Memory B cell (primary cell): ENCODE results near the gene DLGAP1.

Experiments
- ATAC-seq: fragments of 150-1000 bp; cut with Tn5 transposase; 2 replicates; pipeline ENCODE4 v1.10.0; 2021; ENCODE audit warnings: low read depth, mild to moderate bottlenecking, moderate library complexity
- DNase-seq, 2 donors: peaks; one replicate each; pipeline ENCODE4 v3.0.0; 2022; ENCODE audit warnings: low spot score in 2 of 2
- H3K27ac Mint-ChIP-seq: one replicate; pipeline ENCODE4 v1.8.0; 2022; ENCODE audit warnings: mild to moderate bottlenecking, moderate library complexity, mixed read lengths
- H3K27me3 Mint-ChIP-seq: one replicate; pipeline ENCODE4 v1.8.0; 2022; ENCODE audit warnings: mixed read lengths
- H3K36me3 Mint-ChIP-seq: one replicate; pipeline ENCODE4 v1.8.0; 2022; ENCODE audit warnings: mild to moderate bottlenecking, mixed read lengths
- H3K4me1 Mint-ChIP-seq: one replicate; pipeline ENCODE4 v1.8.0; 2022; ENCODE audit warnings: mixed read lengths
- H3K4me3 Mint-ChIP-seq: one replicate; pipeline ENCODE4 v1.8.0; 2022; ENCODE audit warnings: mild to moderate bottlenecking, moderate library complexity, mixed read lengths
- H3K9me3 Mint-ChIP-seq: one replicate; pipeline ENCODE4 v1.8.0; 2022; ENCODE audit warnings: mixed read lengths

DLGAP1 gene

DNA sequence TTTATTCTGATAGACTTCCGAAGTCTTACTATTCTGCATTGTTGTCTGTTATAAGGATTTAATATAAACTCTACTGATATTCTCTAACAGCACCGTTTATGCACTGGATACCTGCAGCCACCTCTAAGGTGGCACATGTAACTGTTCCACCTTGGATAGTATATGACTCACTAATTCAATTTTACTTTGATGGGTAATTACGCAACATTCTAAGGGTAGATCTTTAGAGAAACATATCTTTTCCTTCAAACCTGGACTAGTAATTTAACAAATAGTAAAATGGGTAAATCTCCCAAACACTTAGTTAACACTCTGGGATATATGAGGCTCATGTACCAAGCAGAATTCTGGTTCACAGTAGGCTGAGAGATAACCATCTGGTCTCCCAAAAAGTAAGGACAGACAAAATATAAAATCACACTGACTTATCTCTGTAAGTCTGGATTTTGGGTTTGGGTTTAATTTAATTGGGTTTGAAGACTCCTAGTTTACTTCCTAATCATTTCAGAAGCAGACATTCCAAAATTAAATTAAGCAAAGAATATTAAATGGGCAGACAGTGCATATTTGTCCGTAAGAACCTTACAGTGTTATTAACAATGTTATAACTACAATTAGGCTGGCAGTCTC, 590.3 kb downstream of the DLGAP1 start:
- Mint-ChIP-seq H3K4me3 (no peak overlapping the region), H3K4me1 (no peaks in the 10 kb centered on the region)
- DNase-seq = no peak

GRCh38 chr18:3863593-3863992, 591.5 kb downstream of the DLGAP1 start:
- H3K4me3 Mint-ChIP-seq = no peak overlapping the region
- peaks cover 6% of the 10 kb centered on the region for H3K27me3 Mint-ChIP-seq
- no peak for DNase-seq
- no peaks in the 10 kb centered on the region for H3K36me3 Mint-ChIP-seq
- H3K27ac Mint-ChIP-seq = no peak overlapping the region
- H3K4me1 Mint-ChIP-seq = no peaks in the 10 kb centered on the region
- H3K9me3 Mint-ChIP-seq = no peaks in the 10 kb centered on the region
- no peak for ATAC-seq

More for the DNA sequence above, 590.3 kb downstream of the DLGAP1 start:
- no peaks in the 10 kb centered on the region for H3K9me3 Mint-ChIP-seq
- H3K36me3 Mint-ChIP-seq = no peaks in the 10 kb centered on the region
- no peak overlapping the region for H3K27ac Mint-ChIP-seq
- ATAC-seq = no peak
- peaks cover 6% of the 10 kb centered on the region for H3K27me3 Mint-ChIP-seq

DNA sequence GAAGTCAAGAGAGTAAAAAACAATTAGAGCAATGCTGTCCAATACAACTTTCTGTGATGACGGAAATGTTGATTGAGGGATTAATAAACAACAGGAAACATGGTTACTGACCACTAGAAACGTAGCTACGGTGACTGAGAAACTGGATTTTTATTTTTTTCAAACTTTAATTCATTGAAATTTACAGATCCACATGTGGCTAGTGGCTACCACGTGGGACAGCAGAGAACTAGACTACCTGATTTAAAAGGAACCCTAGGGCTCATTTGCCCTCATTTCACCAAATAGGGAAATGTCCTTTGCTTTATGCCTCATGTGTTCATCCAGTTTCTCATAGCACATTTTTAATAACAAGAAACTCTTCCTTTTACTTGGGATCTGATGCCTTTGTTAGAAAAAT, 592.1 kb downstream of the DLGAP1 start:
- Mint-ChIP-seq H3K36me3 (no peaks in the 10 kb centered on the region), H3K9me3 (no peaks in the 10 kb centered on the region), H3K4me3 (no peak overlapping the region), H3K4me1 (no peaks in the 10 kb centered on the region), H3K27me3 (peaks cover 5% of the 10 kb centered on the region), H3K27ac (no peak overlapping the region)
- ATAC-seq (no peak), DNase-seq (no peak)

DNA sequence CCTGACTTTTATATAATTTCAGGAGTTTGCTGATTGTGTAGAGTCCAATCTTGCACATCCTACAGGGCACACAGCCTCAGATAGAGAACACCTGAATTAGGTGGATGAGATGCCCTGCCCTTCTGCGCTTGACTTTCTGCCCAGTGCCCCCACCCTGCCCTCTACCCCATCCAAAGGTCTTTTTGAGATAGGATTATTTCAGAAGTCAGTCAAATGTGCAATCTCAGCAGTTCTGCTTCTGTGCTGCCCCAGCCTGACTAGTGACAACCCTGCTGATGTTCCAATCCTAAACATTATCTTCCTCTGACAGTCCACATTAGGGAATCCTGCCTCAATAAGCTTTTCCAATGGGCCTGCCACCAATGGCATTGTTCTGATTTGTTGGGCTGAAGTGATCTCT, 593.6 kb downstream of the DLGAP1 start:
- no peaks in the 10 kb centered on the region for H3K9me3 Mint-ChIP-seq
- H3K4me1 Mint-ChIP-seq = no peaks in the 10 kb centered on the region
- no peaks in the 10 kb centered on the region for H3K36me3 Mint-ChIP-seq
- DNase-seq (no peak), ATAC-seq (no peak)
- H3K4me3 Mint-ChIP-seq = no peak overlapping the region
- H3K27ac Mint-ChIP-seq = no peak overlapping the region
- H3K27me3 Mint-ChIP-seq = peaks cover 7% of the 10 kb centered on the region

- no peak for ATAC-seq
- peaks cover 1% of the 10 kb centered on the region for H3K9me3 Mint-ChIP-seq
- no peaks in the 10 kb centered on the region for H3K4me1 Mint-ChIP-seq
- no peak for DNase-seq
- H3K27me3 Mint-ChIP-seq = peaks cover 7% of the 10 kb centered on the region
- no peak overlapping the region for H3K4me3 Mint-ChIP-seq
- no peaks in the 10 kb centered on the region for H3K36me3 Mint-ChIP-seq
- no peak overlapping the region for H3K27ac Mint-ChIP-seq
Measured at GRCh38 chr18:3857544-3857943, 597.6 kb downstream of the DLGAP1 start.

- Mint-ChIP-seq H3K36me3 (no peaks in the 10 kb centered on the region), H3K27me3 (peaks cover 5% of the 10 kb centered on the region)
Measured at GRCh38 chr18:3855966-3856365, 599.1 kb downstream of the DLGAP1 start.

GRCh38 chr18:3852321-3852720, 602.8 kb downstream of the DLGAP1 start:
- no peak for ATAC-seq
- no peak overlapping the region for H3K4me3 Mint-ChIP-seq

More at GRCh38 chr18:3855966-3856365, 599.1 kb downstream of the DLGAP1 start:
- Mint-ChIP-seq H3K9me3 (peaks cover 4% of the 10 kb centered on the region), H3K4me3 (no peak overlapping the region), H3K27ac (no peak overlapping the region), H3K4me1 (no peaks in the 10 kb centered on the region)
- ATAC-seq = no peak
- DNase-seq = no peak

GRCh38 chr18:3851159-3851558, 603.9 kb downstream of the DLGAP1 start:
- H3K4me3 Mint-ChIP-seq = no peak overlapping the region
- DNase-seq = no peak
- no peaks in the 10 kb centered on the region for H3K4me1 Mint-ChIP-seq
- H3K27me3 Mint-ChIP-seq = peaks cover 5% of the 10 kb centered on the region
- H3K9me3 Mint-ChIP-seq = peaks cover 4% of the 10 kb centered on the region
- H3K27ac Mint-ChIP-seq = no peak overlapping the region
- ATAC-seq = no peak
- no peaks in the 10 kb centered on the region for H3K36me3 Mint-ChIP-seq

More at GRCh38 chr18:3852321-3852720, 602.8 kb downstream of the DLGAP1 start:
- peaks cover 3% of the 10 kb centered on the region for H3K27me3 Mint-ChIP-seq
- no peak for DNase-seq
- H3K27ac Mint-ChIP-seq = no peak overlapping the region
- no peaks in the 10 kb centered on the region for H3K4me1 Mint-ChIP-seq
- H3K36me3 Mint-ChIP-seq = no peaks in the 10 kb centered on the region
- H3K9me3 Mint-ChIP-seq = peaks cover 4% of the 10 kb centered on the region

DNA sequence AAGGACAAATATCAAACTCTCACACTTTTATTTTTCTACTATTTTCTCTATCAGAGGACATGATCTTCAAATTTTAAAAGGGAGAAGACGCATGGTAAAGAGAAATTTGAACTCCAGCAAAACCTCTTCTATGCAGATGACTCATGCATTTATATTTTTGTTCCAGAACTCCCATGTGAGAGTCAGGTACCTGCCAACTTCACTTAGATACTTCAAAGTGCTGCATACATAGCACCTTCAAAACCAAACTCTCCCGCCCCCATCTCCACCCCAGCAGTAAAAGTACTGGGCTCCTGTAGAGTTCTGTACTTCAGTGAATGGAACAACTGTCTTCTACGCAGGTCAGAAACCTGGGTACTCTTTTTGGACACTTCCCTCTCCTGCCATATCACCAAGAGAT, 606.8 kb downstream of the DLGAP1 start:
- no peak for ATAC-seq
- H3K36me3 Mint-ChIP-seq = no peaks in the 10 kb centered on the region
- peaks cover 2% of the 10 kb centered on the region for H3K9me3 Mint-ChIP-seq
- H3K4me1 Mint-ChIP-seq = no peaks in the 10 kb centered on the region
- H3K27ac Mint-ChIP-seq = no peak overlapping the region
- peaks cover 7% of the 10 kb centered on the region for H3K27me3 Mint-ChIP-seq
- no peak overlapping the region for H3K4me3 Mint-ChIP-seq
- DNase-seq = no peak

DNA sequence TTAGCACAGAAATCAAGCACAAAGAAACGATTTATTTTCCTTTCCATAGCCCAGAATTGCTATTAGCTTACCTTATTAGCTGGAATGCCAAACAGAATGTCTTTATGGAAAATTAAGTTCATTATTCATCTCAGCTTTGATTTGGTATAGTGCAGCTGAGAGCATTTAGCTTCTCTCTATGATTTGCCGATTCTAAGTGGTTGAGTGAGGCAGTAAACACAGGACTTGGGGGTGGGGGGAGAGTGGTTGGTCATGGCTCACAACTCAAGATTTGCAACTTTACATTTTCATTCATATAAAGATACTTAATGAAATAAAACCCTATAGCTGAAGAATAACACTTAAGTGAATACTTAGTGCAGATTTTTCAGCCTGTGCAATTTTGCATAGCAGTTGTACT, 609.9 kb downstream of the DLGAP1 start:
- peaks cover 11% of the 10 kb centered on the region for H3K27me3 Mint-ChIP-seq
- H3K4me1 Mint-ChIP-seq = no peaks in the 10 kb centered on the region
- ATAC-seq = no peak
- no peaks in the 10 kb centered on the region for H3K36me3 Mint-ChIP-seq
- H3K9me3 Mint-ChIP-seq = peaks cover 2% of the 10 kb centered on the region
- DNase-seq = no peak
- H3K4me3 Mint-ChIP-seq = no peak overlapping the region
- no peak overlapping the region for H3K27ac Mint-ChIP-seq

DNA sequence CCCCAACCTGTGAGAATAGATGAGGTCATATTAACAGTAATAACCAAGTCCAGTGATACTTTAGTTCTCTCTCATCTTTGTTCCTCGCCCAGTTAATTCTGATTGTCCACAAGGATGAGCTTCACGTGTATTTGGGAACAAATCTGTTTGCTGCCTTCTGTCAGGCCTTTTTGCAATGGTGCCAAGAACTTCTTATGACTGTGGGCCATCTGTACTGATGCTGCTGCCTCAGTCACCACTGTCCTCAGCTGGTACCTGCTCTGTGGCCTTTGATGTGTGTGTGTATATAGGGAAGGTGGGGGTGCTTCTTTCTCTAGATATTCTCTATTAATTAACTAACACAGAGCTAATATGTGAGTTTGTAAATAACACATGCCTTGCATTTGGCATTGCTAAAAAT, 612.3 kb downstream of the DLGAP1 start:
- Mint-ChIP-seq H3K4me3 (no peak overlapping the region), H3K27me3 (peaks cover 9% of the 10 kb centered on the region), H3K36me3 (no peaks in the 10 kb centered on the region), H3K27ac (no peak overlapping the region), H3K4me1 (no peaks in the 10 kb centered on the region), H3K9me3 (peaks cover 2% of the 10 kb centered on the region)
- no peak for ATAC-seq
- DNase-seq = no peak

DNA sequence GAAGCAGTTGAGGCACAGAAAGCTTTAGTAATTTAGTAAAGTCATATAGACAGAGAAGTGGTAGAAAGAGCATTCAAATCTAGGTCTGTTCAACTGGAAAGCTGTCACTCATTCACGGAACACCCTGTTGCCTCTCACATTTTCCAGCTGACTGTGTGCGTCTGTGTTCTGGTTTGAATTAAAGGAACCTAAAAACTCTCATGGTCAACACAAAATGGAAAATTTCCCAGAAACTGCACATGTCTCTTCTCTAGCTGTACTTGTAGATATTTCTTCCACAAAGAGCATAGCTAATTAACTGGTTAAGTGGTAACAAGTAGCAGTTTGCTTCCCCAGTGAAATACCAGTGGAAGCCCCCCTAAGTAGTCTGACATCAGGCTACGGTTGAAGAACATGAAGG, 614.3 kb downstream of the DLGAP1 start:
- Mint-ChIP-seq H3K4me3 (no peak overlapping the region), H3K9me3 (peaks cover 2% of the 10 kb centered on the region), H3K36me3 (no peaks in the 10 kb centered on the region), H3K4me1 (no peaks in the 10 kb centered on the region), H3K27ac (no peak overlapping the region), H3K27me3 (peaks cover 6% of the 10 kb centered on the region)
- DNase-seq (no peak), ATAC-seq (no peak)

GRCh38 chr18:3839581-3839981, 615.5 kb downstream of the DLGAP1 start:
- no peak for ATAC-seq

DNA sequence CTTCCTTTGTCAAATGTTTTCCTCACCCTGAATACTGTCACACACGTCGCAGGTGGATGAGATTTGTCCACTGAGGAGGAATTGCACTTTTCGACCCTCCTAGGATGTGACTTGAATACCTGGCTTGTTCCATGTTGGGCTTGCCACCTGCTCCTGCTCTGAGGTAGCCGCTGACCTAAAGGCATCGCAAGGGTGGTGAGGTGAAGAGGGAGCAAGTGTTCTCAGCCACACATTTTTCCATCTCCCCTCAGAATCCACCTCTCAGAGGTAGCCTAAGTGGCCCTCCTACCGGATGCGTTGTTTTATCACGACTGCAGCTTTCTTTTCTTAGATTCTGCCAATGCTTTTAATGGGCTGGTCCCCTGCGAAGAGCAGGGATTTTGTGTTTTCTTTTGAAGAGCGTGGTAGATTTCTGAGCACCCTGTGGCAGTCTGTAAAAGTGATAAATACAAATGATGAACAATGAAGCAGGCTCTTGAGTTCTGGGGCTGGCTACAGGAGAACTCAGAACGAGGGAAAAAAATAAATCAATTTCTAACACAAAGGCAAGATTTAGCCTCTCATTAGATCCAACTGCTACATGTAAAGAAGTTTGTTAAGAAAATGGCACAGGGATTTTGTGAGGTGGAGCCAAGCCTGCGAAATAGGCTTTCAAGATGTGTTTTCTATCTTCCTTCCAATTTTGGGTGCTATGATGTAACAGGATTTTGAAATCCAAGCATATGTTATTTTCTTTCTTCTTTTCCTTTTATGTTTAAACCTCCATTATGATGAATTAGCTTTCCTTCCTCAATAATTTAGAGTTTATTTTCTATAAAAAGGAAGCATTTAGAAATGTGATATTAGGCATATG, 618.4 kb downstream of the DLGAP1 start:
- Mint-ChIP-seq H3K27ac (no peak overlapping the region), H3K4me1 (no peaks in the 10 kb centered on the region), H3K9me3 (peaks cover 1% of the 10 kb centered on the region), H3K27me3 (peaks cover 2% of the 10 kb centered on the region), H3K36me3 (no peaks in the 10 kb centered on the region), H3K4me3 (no peak overlapping the region)
- ATAC-seq (no peak), DNase-seq (no peak)

More at GRCh38 chr18:3839581-3839981, 615.5 kb downstream of the DLGAP1 start:
- Mint-ChIP-seq H3K4me3 (no peak overlapping the region), H3K4me1 (no peaks in the 10 kb centered on the region), H3K27me3 (peaks cover 4% of the 10 kb centered on the region), H3K9me3 (peaks cover 2% of the 10 kb centered on the region), H3K36me3 (no peaks in the 10 kb centered on the region), H3K27ac (no peak overlapping the region)
- DNase-seq = no peak
